NK-92 (cell line): ENCODE measurements around the gene C3orf18.

ENCODE experiments used
- DNase-seq: peaks from one replicate; lab custom pipeline; 2025; ENCODE audit not compliant: unreplicated experiment; lab: John Stamatoyannopoulos, UW

Gene C3orf18

GRCh38 chr3:50551681-50552435, 15.7 kb downstream of the C3orf18 start:
- DNase-seq, result no peak

- no peak for DNase-seq
Measured at GRCh38 chr3:50551054-50551659, 16.4 kb downstream of the C3orf18 start.

GRCh38 chr3:50550079-50550736, 17.3 kb downstream of the C3orf18 start:
- DNase-seq, result no peak

GRCh38 chr3:50549226-50549625, 18.3 kb downstream of the C3orf18 start:
- no peak for DNase-seq

- no peak for DNase-seq
Measured at GRCh38 chr3:50545781-50546180, 21.8 kb downstream of the C3orf18 start.

GRCh38 chr3:50542177-50543034, 25.1 kb downstream of the C3orf18 start:
- no peak for DNase-seq

GRCh38 chr3:50539356-50540286, 27.9 kb downstream of the C3orf18 start:
- no peak for DNase-seq

- no peak for DNase-seq
Measured at GRCh38 chr3:50537421-50538129, 30.0 kb downstream of the C3orf18 start.

- DNase-seq, result no peak
Measured at GRCh38 chr3:50536471-50537180, 30.9 kb downstream of the C3orf18 start.

GRCh38 chr3:50534681-50535330, 32.7 kb downstream of the C3orf18 start:
- DNase-seq, result no peak

- no peak for DNase-seq
Measured at GRCh38 chr3:50533807-50534461, 33.6 kb downstream of the C3orf18 start.

GRCh38 chr3:50533316-50533715, 34.2 kb downstream of the C3orf18 start:
- DNase-seq, result no peak

GRCh38 chr3:50532062-50532705, 35.4 kb downstream of the C3orf18 start:
- no peak for DNase-seq

GRCh38 chr3:50531201-50531600, 36.3 kb downstream of the C3orf18 start:
- no peak for DNase-seq

GRCh38 chr3:50530001-50530970, 37.3 kb downstream of the C3orf18 start:
- no peak for DNase-seq

- DNase-seq, result no peak
Measured at GRCh38 chr3:50525987-50526386, 41.6 kb downstream of the C3orf18 start.
